ENCODE results near the gene MRS2.

The MRS2 gene

DNA sequence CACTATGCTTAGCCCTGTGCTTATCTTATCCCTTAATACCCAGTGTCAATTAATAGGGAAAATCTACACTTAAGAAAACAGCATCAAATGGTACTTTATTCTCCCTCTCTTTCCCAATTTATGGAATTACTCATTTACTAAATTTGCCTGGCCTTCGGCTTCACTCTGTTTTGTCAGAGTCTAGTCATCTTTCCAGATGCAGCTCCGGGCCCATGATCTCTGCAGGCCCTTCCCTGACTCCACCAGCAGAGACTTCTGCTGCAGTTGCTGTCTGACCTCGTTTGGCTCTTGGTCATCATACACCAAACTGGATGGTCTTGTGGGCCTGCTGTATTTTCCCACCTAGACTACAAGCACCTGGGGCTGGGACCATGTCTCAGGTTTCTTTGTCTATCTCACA lies 27.4 kb downstream of the MRS2 start:
- no peak for DNase-seq (ENCODE audit: low read depth)

DNA sequence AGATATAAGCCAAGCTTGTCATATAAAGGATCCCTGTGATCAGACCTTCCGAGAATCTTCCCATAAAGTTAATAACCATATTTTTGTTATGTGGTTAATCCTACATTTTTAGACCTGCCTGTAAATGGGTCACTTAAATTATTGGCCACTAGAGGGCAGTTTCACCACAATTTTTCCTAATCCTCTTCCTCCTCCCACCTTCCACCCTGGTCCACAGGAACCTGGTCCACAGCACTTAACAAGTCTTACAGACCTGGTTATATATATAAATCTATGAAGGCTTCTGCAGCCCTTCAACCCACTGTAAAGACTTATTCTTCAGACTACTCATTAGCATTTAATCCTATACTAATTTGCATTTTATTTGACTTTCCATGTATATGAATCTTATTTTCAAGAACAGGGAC lies 28.3 kb downstream of the MRS2 start:
- DNase-seq (ENCODE audit: low read depth) = no peak

DNA sequence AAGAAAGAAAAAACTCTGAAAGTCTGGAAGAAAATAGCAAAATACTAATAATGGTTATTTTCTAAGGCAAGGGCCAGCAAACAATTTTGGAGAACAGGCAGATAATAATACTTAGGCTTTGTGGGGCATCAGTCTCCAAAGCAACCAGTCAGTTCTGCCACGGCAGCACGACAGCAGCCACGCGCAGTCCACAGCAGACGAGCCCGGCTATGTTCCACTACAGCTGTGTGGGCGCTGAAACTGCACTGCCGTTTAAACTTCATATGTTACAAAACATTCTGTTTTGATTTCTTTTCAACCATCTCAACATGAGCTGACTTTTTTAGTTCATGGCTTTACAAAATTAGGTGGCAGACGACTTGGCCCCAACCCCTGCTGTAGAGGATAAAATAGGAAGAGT lies 29.9 kb downstream of the MRS2 start:
- no peak for DNase-seq (ENCODE audit: low read depth)

DNA sequence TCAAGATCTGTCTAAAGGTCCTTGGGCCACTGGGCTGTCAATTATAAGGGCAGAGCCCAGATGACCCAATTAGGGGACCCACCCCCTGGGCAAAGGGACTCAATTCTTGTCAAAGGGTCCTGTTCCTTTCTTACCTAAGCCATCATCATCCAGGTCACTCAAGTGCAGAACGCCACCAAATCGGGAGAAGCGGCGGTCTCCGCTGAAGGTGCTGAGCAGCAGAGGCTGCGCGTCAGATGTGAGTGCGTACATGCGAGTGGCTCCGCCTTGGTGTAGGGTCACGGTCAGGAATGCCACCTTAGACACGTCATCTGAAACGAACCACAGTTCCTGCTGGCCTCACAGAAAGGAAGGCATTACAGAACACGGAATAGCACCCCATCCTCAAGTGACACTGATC lies 34.2 kb downstream of the MRS2 start:
- no peak for DNase-seq (ENCODE audit: low read depth)

DNA sequence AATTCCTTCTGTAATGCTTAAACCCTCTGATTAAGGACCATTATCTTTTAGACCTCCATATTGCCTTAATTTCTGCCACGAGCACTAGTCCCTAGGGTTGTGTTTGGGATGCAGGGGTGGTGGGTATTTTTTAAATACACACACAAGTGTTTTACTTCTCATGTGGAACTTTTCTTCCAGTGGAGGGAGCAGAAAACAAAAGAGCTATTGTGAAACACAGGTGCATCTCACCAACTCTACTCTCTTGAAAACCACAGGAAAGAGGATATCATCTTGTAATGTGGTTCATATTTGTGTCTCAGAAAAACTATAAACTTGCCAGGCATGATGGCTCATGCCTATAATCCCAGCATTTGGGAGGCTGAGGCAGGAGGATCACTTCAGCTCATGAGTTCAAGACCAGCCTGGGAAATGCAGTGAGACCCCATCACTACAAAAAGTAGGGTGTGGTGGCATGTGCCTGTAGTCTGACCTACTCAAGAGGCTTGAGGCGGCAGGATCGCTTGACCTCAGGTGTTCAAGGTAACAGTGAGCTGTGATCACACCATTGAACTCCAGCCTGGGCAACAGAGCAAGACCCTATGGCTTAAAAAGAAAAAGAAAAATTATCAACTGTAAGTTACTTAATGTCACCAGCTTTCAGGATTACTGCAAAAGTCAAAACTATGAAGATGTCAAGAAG lies 37.3 kb downstream of the MRS2 start:
- DNase-seq (ENCODE audit: low read depth) = no peak

DNA sequence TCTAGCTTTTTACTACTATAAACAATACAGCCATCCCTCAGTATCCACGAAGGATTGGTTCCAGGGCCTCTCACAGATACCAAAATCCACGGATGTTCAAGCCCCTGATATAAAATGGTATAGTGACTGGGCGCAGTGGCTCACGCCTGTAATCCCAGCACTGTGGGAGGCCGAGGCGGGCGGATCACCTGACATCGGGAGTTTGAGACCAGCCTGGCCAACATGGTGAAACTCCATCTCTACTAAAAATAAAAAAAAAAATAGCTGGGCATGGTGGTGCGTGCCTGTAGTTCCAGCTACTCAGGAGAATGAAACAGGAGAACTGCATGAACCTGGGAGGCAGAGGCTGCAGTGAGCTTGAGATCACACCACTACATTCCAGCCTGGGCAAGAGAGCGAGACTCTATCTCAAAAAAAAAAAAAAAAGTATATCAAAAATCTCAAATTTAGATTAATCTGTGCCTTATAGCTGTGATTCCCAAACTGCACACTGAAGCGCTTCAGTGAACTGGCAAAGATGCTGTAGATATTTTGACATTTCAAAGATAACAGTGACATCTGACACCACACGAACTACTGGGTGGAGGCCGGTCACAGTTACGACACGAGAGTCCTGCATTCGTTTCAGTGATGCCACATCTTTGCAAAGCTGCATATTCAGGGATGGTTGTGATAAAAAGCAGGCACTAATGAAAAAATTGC lies 38.3 kb downstream of the MRS2 start:
- no peak for DNase-seq (ENCODE audit: low read depth)

DNA sequence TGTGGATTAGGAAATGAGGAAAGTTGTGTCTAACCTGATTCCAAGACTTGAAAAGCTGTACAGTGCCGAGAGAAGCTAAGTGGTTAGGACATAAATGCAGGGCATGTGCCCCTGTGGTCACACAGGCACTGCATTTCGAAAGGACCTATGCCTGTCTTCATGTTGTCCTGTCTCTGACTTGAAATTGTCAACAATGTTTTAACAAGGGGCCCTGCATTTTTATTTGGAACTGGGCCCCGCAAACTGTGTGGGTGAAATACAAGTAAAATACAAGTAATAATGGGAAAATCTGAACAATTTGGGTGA lies 38.8 kb downstream of the MRS2 start:
- no peak for DNase-seq (ENCODE audit: low read depth)

DNA sequence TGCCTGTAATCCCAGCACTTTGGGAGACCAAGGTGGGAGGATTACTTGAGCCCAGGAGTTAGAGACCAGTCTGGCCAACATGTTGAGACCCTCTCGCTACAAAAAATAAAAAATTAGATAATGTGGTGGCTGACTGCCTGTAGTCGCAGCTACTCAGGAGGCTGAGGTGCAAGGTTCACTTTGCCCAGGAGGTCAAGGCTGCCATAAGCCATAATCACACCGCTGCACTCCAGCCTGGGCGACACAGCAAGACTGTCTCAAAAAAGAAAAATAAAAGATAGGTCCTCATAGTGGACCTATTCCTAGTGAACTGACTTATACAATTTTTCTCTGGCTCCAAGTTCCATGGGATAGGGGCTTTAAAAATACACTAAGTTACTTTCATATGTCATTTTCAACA lies 41.9 kb downstream of the MRS2 start:
- DNase-seq (ENCODE audit: low read depth) = no peak

DNA sequence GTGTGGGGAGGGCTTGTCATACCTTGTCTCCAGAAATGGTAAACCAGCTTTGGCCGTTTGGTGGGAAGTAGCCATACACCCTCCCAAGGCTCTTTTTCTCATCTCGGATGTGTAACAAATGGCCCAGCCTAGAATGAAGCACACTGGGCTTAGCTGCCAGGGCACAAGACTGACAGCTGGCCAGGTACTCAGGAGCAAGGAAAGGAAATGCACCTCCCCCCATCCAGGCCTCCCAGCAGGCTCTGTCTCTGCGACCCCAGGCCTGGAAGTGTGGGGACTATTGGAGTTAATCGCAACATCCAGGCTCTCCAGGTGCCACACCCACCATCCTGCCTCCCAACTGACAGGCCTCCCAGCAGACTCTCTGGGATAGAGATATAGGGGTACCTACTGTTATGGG lies 43.0 kb downstream of the MRS2 start:
- no peak for DNase-seq (ENCODE audit: low read depth)

DNA sequence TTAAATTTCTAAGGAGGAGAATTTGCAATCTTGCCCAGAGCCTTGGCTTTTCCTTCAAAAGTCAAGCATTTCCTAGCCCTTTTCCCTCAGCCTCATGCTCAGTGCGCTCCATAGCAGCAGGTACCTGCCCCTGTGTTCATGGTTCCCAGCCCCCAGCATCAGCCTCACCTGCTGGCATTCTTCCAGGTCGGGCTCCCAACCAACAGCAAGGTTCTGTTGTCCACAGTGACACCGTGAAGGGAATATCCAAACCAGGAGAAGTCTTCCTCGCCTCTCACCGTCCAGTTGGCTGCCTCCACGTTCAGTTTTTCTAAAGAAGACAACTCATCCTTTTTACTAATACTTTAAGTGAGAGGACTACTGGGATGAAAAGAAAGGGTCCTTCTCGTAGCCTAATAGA lies 43.9 kb downstream of the MRS2 start:
- DNase-seq (ENCODE audit: low read depth) = no peak

DNA sequence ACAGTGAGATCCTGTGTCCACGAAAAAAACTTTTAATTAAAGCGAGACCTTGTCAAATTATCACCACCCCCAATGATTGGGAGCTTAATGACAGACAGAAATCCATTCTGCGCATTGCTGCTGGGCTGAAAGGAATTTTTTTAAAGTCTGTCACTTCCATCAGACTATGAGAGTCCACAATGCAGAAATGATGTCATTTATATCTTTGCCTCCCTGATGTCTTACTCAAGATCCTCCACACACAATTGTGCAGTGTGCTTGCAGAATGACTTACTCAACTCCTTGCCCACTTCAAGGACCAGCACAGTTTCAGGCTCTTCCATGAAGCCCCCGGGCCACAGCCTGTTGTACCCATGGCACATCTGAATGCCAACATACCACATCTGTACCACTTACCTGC lies 45.7 kb downstream of the MRS2 start:
- DNase-seq (ENCODE audit: low read depth) = no peak

DNA sequence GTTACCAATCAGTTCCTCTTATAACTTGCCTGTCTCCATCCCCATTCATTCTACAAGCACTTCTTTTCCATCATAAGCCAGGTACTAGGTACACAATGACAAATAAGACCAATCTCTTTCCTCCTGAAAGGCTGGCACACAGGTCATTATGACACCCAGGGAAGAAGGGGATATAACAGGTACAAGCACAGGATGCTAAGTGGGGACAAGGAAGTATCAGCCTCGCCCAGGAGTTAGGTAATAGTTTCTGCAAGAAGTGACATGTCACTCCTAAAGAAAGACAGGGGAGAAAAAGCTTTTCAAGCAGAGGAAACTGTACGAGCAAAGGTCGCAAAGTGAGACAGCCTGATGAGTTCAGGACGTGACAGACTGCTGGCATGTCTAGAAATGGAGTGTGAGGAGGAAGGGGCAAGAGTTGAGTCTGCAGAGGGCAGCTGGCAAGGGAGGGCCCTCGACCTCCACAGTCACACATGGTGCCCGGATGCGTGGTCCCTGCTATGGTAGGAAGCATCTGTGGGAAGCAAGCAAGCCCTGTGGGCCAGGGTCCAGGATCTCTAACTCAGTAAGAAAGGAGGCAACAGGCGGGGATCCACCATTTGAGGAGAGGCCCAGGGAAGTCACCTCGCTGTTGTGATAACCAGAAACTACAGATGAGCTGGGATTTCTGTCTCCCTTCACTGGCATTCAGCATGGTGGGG lies 46.2 kb downstream of the MRS2 start:
- DNase-seq (ENCODE audit: low read depth) = no peak

DNA sequence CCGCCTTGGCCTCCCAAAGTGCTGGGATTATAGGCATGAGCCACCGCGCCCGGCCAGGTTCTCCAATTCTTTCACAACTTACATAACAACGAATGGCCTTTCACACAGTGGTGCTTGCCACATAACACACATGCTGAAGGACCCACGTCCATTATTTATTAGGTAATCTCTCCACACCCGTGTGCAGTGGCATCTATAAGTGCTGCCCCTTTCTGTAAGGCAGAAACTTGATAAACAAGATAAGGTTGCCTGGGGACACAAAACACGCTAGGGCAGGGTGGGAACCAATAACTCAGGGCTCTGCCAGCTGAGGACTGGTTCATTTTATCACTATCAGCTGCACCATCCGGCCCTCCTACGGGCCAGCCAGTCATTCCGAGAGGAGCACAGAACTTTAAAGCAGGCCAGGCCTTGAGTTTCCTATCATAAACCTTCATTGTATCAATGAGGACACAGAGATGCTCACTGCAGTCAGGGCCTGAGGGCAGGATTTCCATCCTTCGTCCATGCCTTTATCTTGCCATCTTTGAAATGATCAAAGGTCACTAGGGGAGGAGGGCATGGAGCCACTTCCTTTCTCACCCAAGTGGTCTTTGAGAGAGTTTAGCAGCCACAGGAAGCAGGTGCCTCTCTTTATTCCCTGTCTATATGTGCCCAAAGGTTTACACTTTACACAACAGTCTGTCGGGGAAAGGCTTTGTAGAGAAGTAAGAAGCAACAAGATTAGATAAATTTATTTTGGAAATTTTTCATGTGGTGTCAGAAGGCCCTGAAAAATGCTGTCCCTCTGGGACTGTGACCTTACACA lies 49.0 kb downstream of the MRS2 start:
- DNase-seq (ENCODE audit: low read depth) = no peak

DNA sequence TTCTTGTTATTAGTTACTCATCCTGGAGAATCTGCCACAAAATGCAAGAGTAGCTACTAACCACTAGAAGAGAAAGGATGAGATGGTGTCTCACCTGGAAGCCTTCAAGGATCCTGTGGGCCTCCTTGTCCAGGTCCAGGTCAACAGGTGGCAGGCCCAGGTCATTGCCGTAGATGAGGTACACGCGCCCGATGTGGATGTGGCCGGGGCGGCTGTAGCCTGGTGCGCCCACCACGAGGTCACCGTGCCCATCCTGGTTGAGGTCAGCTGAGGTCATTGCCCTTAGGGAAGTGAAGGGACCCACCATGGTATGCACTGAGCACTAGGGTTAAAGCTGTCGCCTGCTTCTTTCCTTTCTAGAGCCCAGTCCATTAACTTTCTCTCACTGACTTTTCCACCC lies 51.2 kb downstream of the MRS2 start:
- DNase-seq (ENCODE audit: low read depth) = no peak

DNA sequence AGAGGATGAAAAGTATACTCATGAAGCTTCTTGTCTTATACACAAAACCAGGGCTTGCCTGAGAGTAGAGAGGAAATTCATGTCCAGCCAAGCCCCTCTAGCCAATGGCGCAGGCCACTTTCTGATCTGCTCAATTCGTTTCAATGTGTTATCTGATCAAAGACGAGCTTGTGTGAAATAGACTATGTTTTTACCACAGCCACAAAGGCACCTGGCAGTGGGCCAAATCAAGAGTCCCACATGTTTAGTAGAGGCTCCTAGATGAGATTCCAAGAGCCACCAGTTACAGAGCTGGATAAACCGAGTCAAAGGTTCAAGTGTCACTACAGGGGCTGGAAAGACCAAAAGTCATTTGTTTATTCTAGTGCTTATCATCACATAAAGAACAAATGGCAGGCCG lies 51.7 kb downstream of the MRS2 start:
- DNase-seq (ENCODE audit: low read depth) = no peak

DNA sequence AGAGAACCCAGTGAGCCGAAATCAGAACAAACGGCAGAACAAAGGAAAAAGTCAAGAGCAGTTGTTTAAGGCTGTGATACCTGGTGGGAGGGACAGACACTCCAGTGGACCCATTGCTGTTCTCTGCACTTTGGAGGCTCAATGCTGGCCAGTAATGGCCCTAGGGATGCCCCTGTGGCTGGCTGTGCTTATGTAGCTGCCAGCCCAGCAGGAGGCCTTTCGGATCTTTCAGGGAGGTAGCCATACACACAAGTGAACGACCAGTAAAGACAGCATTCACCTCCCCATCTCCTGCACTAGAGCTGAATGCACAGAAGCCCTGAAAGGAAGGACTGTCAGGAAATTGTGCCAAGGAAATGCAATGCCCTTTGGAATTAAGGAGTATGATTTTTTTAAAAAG lies 52.3 kb downstream of the MRS2 start:
- no peak for DNase-seq (ENCODE audit: low read depth)

DNA sequence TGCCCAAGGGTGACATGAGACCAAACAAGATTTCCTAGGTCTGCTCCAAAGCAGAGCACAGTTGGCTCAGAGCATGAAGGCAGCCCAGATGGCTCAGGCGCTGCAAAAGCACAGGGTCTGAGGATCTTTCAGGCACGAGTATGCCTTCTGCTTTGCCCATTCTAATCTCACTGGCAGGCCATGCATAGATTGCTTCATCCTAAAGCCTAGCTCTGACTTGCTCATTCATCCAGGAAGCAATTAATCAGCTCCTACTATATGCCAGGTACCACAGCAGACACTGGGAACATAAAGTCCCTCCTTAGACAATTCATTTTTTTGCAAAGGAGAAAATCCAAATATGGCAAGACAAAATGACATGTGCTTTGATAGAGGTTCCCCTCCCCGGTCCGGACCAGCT lies 55.4 kb downstream of the MRS2 start:
- DNase-seq (ENCODE audit: low read depth) = no peak

DNA sequence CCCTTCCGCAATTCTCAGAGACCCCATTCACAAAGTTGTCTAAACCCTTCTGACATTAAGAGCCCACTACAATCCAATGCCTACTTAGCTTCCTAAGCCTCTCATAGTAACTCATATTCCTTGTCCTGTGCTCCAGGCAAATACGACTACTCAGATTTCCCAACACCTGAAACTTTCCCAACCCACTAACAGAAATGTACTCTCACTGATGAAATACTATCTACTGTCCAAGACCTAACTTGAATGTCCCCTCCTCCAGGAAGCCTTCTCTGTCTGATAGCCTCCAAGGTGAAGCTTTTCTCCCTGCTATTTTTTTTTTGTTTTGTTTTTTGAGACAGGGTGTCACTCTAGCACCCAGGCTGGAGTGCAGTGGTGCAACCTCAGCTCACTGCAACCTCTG lies 56.2 kb downstream of the MRS2 start:
- DNase-seq (ENCODE audit: low read depth) = no peak

DNA sequence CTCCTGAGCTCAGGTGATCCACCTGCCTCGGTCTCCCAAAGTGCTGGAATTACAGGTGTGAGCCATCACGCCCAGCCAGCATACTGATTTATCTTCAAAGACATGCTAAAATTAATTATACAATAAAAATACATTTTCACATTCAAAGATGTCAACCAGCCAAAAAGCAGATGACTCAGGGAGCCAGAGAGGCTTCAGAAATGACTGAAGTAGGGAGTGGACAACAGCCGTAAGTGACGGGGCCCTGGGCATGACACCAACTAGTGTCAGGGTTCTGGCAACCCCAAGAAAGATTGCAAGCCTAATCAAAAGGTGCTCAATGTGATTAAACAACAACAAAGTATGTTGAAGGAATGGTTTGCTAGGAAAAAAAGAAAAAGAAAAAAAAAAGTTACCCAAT lies 58.2 kb downstream of the MRS2 start:
- DNase-seq (ENCODE audit: low read depth) = no peak

DNA sequence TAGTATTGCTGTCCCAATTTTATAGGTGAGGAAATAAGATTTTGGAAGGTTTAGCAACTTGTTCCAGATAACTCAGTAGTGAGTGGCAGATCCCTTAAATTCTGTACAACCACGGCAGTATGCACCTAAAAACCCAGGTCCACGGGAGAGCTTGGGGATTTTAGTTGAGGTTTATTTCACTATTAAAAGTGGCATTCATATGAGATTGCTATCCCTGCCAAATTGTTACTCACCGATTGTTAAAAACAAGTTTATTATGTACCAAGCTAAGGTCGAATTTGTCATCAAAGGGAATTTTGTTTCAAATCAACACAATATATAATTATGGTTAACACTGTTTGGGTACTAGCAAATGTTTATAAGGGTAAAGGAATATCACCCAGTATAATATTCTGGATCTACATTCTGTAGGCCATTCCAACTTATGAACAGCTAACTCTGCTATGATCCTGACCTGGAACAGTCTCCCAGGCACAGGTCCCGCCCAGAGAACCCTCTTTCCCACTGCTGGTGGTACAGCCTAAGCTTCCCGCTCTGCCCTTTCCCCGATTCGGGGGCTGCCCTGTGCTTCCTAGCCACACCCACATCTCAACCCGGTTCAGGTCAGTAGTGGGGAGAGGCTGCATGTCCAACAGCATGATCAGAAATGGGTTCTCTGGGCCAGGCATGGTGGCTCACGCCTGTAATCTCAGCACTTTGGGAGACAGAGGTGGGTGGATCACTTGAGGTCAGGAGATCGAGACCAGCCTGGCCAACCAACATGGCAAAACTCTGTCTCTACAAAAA lies 61.7 kb downstream of the MRS2 start:
- DNase-seq (ENCODE audit: low read depth) = no peak

DNA sequence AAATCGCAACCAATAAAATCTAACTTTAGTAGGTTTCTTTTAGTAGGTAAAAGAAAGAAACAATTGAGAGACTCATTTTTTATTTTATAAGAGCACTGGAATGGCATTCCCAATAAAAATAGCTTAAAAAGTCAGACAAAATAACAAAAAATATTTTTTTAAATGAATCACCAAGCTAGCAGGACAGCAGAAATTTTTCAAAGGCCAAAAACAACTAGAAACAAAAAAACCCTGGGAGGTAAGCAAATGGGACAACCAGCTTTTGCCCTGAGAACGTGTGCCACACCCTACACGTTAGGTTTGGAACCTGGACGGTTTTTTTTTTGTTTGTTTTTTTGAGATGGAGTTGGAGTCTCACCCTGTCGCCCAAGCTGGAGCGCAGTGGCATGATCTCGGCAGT lies 67.1 kb downstream of the MRS2 start:
- no peak for DNase-seq (ENCODE audit: low read depth)

DNA sequence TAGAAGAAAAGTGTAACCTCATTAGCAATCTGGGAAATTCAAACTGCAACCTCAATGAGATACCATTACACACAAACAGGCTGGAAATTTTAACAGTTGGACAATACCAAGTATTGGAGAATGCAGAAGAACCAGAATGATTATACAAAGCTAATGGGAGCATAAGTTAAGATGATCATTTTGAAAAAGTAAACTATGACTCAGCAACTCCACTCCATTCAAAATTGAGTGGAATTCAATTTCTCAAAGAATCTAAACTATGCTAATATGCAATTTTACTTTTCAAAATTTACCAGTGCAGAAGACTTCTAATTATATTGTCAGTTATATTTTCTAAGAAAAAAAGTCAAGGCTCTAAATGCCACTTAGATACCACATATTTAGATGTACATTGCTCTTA lies 69.4 kb downstream of the MRS2 start:
- DNase-seq (ENCODE audit: low read depth) = no peak

Measured in fibroblast of the conjunctiva (primary cell).